ENCODE data around the gene CRYGC.
"Not testable (repeated sequence)": the region's sequence is repeated elsewhere in the genome, so short reads cannot be mapped to it uniquely, and the experiment has no call there.

Gene CRYGC

GRCh38 chr2:208124013-208124715, 5.5 kb downstream of the CRYGC start, which contains the start of gene CRYGD:
Gene CRYGD, minus strand, starts transcription at chr2:208124524. Its CDS starts 51 bp downstream, at chr2:208124473.
- not testable (repeated sequence) for H3K4me1 ChIP-seq (ENCODE audit: control insufficient read depth in 2 of 2, insufficient read depth in 1 of 2, low read depth in 1 of 2, low read length in 2 of 2); H2BK5ac ChIP-seq (ENCODE audit: low read length); H3K4me3 ChIP-seq (ENCODE audit: low read length in 2 of 2); H3K4ac ChIP-seq (ENCODE audit: low read length); H4K8ac ChIP-seq (ENCODE audit: low read depth, low read length); H3K27ac ChIP-seq (replicated peaks; ENCODE audit: low read length); H3K9ac ChIP-seq (ENCODE audit: low read depth, low read length, poor library complexity); H2BK120ac ChIP-seq (ENCODE audit: low read depth, low read length); H2BK15ac ChIP-seq (ENCODE audit: low read length); H4K91ac ChIP-seq (ENCODE audit: low read depth, low read length, poor library complexity); H2AK5ac ChIP-seq (ENCODE audit: low read depth, low read length); H3K14ac ChIP-seq (ENCODE audit: low read length); H3K4me2 ChIP-seq (ENCODE audit: insufficient read depth, low read length, poor library complexity, severe bottlenecking); H3K27me3 ChIP-seq (ENCODE audit: control insufficient read depth in 3 of 3, insufficient read depth in 3 of 3, low read depth in 1 of 3, low read length in 3 of 3); DNase-seq (ENCODE audit: low spot score); H3K9me3 ChIP-seq (replicated peaks in 1 of 2; ENCODE audit: control insufficient read depth in 2 of 2, insufficient read depth in 1 of 2, low read depth in 1 of 2, low read length in 2 of 2); H3K79me1 ChIP-seq (ENCODE audit: low read depth, low read length); H3K36me3 ChIP-seq (replicated peaks in 1 of 2; ENCODE audit: control insufficient read depth in 2 of 2, insufficient read depth in 2 of 2, low read length in 2 of 2)
- Histone ChIP-seq H2AFZ (ENCODE audit: low read length) (peak within 1 kb of the TSS; percentile 29), H2BK12ac (ENCODE audit: low read length) (peak within 1 kb of the TSS; percentile 46), H3K23ac (ENCODE audit: low read depth, low read length, poor library complexity) (peak within 1 kb of the TSS; percentile 65), H3K18ac (ENCODE audit: low read length) (peak within 1 kb of the TSS; percentile 87)
- no CpG with 5 or more reads among the region's 46 CpGs for WGBS, 2 donors (ENCODE audit: extremely low coverage in 2 of 2, insufficient read length in 2 of 2, insufficient replicate concordance in 1 of 2)

GRCh38 chr2:208122248-208122647, 7.4 kb downstream of the CRYGC start:
- Histone ChIP-seq H3K9me3 (replicated peaks in 1 of 2; ENCODE audit: control insufficient read depth in 2 of 2, insufficient read depth in 1 of 2, low read depth in 1 of 2, low read length in 2 of 2) (no peaks in the 10 kb centered on the region), H3K14ac (ENCODE audit: low read length) (no peak overlapping the region), H3K4ac (ENCODE audit: low read length) (no peak overlapping the region), H3K4me2 (ENCODE audit: insufficient read depth, low read length, poor library complexity, severe bottlenecking) (no peak overlapping the region), H2AFZ (ENCODE audit: low read length) (no peak overlapping the region), H2AK5ac (ENCODE audit: low read depth, low read length) (no peak overlapping the region), H2BK15ac (ENCODE audit: low read length) (no peak overlapping the region), H2BK12ac (ENCODE audit: low read length) (no peak overlapping the region), H3K9ac (ENCODE audit: low read depth, low read length, poor library complexity) (no peak overlapping the region), H3K18ac (ENCODE audit: low read length) (no peak overlapping the region), H3K4me3 (ENCODE audit: low read length in 2 of 2) (no peak overlapping the region), H4K8ac (ENCODE audit: low read depth, low read length) (no peak overlapping the region), H3K27me3 (ENCODE audit: control insufficient read depth in 3 of 3, insufficient read depth in 3 of 3, low read depth in 1 of 3, low read length in 3 of 3) (no peaks in the 10 kb centered on the region), H2BK5ac (ENCODE audit: low read length) (no peak overlapping the region), H4K91ac (ENCODE audit: low read depth, low read length, poor library complexity) (no peak overlapping the region), H2BK120ac (ENCODE audit: low read depth, low read length) (no peak overlapping the region), H3K79me1 (ENCODE audit: low read depth, low read length) (no peaks in the 10 kb centered on the region), H3K27ac (replicated peaks; ENCODE audit: low read length) (no peak overlapping the region), H3K36me3 (replicated peaks in 1 of 2; ENCODE audit: control insufficient read depth in 2 of 2, insufficient read depth in 2 of 2, low read length in 2 of 2) (no peaks in the 10 kb centered on the region), H3K4me1 (ENCODE audit: control insufficient read depth in 2 of 2, insufficient read depth in 1 of 2, low read depth in 1 of 2, low read length in 2 of 2) (peaks cover 3 to 4% of the 10 kb centered on the region in 2 donors), H3K23ac (ENCODE audit: low read depth, low read length, poor library complexity) (no peak overlapping the region)
- no peak for DNase-seq (ENCODE audit: low spot score)
- WGBS, 2 donors (ENCODE audit: extremely low coverage in 2 of 2, insufficient read length in 2 of 2, insufficient replicate concordance in 1 of 2): no CpG with 5 or more reads among the region's 1 CpG

DNA sequence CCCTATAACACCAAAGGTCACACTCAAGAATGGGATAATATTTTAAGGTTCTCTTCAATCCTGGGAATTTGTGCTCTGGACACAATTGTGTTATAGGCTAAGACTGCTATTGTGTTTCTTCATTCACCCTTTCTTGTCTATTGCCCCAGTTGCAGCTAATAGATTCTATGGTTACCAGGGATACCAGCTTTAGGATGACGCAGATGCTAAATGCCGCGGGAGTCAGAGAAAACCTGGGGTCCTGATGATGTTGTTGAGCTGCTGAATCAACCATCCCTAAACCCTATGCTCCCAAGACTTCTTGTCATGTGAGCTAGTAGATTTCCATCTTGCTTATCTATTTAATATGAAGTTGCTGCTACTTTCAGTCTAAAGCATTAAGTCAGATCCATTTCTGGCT, 10.7 kb downstream of the CRYGC start:
- no peak overlapping the region for H2AK5ac ChIP-seq (ENCODE audit: low read depth, low read length)
- H3K27me3 ChIP-seq (ENCODE audit: control insufficient read depth in 3 of 3, insufficient read depth in 3 of 3, low read depth in 1 of 3, low read length in 3 of 3): no peaks in the 10 kb centered on the region
- peaks cover 3 to 4% of the 10 kb centered on the region in 2 donors for H3K4me1 ChIP-seq (ENCODE audit: control insufficient read depth in 2 of 2, insufficient read depth in 1 of 2, low read depth in 1 of 2, low read length in 2 of 2)
- no peak overlapping the region for H3K9ac ChIP-seq (ENCODE audit: low read depth, low read length, poor library complexity)
- no peak overlapping the region for H2BK12ac ChIP-seq (ENCODE audit: low read length)
- no CpG with 5 or more reads among the region's 3 CpGs for WGBS, 2 donors (ENCODE audit: extremely low coverage in 2 of 2, insufficient read length in 2 of 2, insufficient replicate concordance in 1 of 2)
- DNase-seq (ENCODE audit: low spot score): no peak
- H3K36me3 ChIP-seq (replicated peaks in 1 of 2; ENCODE audit: control insufficient read depth in 2 of 2, insufficient read depth in 2 of 2, low read length in 2 of 2): no peaks in the 10 kb centered on the region
- H3K79me1 ChIP-seq (ENCODE audit: low read depth, low read length): no peaks in the 10 kb centered on the region
- H3K23ac ChIP-seq (ENCODE audit: low read depth, low read length, poor library complexity): no peak overlapping the region
- no peaks in the 10 kb centered on the region for H3K9me3 ChIP-seq (replicated peaks in 1 of 2; ENCODE audit: control insufficient read depth in 2 of 2, insufficient read depth in 1 of 2, low read depth in 1 of 2, low read length in 2 of 2)
- no peak overlapping the region for H3K4ac ChIP-seq (ENCODE audit: low read length)
- no peak overlapping the region for H2BK120ac ChIP-seq (ENCODE audit: low read depth, low read length)
- no peak overlapping the region for H3K18ac ChIP-seq (ENCODE audit: low read length)
- no peak overlapping the region for H3K4me3 ChIP-seq (ENCODE audit: low read length in 2 of 2)
- no peak overlapping the region for H3K27ac ChIP-seq (replicated peaks; ENCODE audit: low read length)
- no peak overlapping the region for H2BK5ac ChIP-seq (ENCODE audit: low read length)
- peak overlapping the region; percentile 44 for H2AFZ ChIP-seq (ENCODE audit: low read length)
- H3K14ac ChIP-seq (ENCODE audit: low read length): no peak overlapping the region
- no peak overlapping the region for H4K91ac ChIP-seq (ENCODE audit: low read depth, low read length, poor library complexity)
- no peak overlapping the region for H3K4me2 ChIP-seq (ENCODE audit: insufficient read depth, low read length, poor library complexity, severe bottlenecking)
- no peak overlapping the region for H4K8ac ChIP-seq (ENCODE audit: low read depth, low read length)
- no peak overlapping the region for H2BK15ac ChIP-seq (ENCODE audit: low read length)

DNA sequence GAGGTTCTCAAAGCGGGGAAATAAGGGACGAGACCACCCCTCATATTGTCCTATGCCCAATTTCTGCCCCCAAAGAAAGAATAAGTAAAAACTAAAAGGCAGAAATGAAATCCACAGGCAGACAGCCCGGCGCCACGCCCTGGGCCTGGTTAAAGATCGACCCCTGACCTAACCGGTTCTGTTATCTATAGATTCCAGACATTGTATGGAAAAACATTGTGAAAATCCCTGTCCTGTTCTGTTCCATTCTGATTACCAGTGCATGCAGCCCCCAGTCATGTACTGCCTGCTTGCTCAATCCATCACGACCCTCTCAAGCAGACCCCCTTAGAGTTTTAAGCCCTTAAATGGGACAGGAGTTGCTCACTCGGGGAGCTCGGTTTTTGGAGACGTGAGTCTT, 12.2 kb downstream of the CRYGC start:
- H2BK5ac ChIP-seq (ENCODE audit: low read length); H3K79me1 ChIP-seq (ENCODE audit: low read depth, low read length); H3K4me2 ChIP-seq (ENCODE audit: insufficient read depth, low read length, poor library complexity, severe bottlenecking); H4K8ac ChIP-seq (ENCODE audit: low read depth, low read length); H3K4ac ChIP-seq (ENCODE audit: low read length); H2AK5ac ChIP-seq (ENCODE audit: low read depth, low read length); H3K27ac ChIP-seq (replicated peaks; ENCODE audit: low read length); H2BK12ac ChIP-seq (ENCODE audit: low read length); H4K91ac ChIP-seq (ENCODE audit: low read depth, low read length, poor library complexity); H2AFZ ChIP-seq (ENCODE audit: low read length); H3K36me3 ChIP-seq (replicated peaks in 1 of 2; ENCODE audit: control insufficient read depth in 2 of 2, insufficient read depth in 2 of 2, low read length in 2 of 2); H3K27me3 ChIP-seq (ENCODE audit: control insufficient read depth in 3 of 3, insufficient read depth in 3 of 3, low read depth in 1 of 3, low read length in 3 of 3); H3K18ac ChIP-seq (ENCODE audit: low read length); H3K9me3 ChIP-seq (replicated peaks in 1 of 2; ENCODE audit: control insufficient read depth in 2 of 2, insufficient read depth in 1 of 2, low read depth in 1 of 2, low read length in 2 of 2); H3K9ac ChIP-seq (ENCODE audit: low read depth, low read length, poor library complexity); H3K4me3 ChIP-seq (ENCODE audit: low read length in 2 of 2); H3K14ac ChIP-seq (ENCODE audit: low read length); H3K23ac ChIP-seq (ENCODE audit: low read depth, low read length, poor library complexity); H2BK120ac ChIP-seq (ENCODE audit: low read depth, low read length); DNase-seq (ENCODE audit: low spot score); H2BK15ac ChIP-seq (ENCODE audit: low read length): not testable (repeated sequence)
- no CpG with 5 or more reads among the region's 11 CpGs for WGBS, 2 donors (ENCODE audit: extremely low coverage in 2 of 2, insufficient read length in 2 of 2, insufficient replicate concordance in 1 of 2)
- peaks cover 7 to 10% of the 10 kb centered on the region in 2 donors for H3K4me1 ChIP-seq (ENCODE audit: control insufficient read depth in 2 of 2, insufficient read depth in 1 of 2, low read depth in 1 of 2, low read length in 2 of 2)

All from neuronal stem cell (in vitro differentiated cells).